H4 (cell line): ENCODE results near the gene RCBTB2. TPM values are rescaled to one million over a fixed set of nuclear protein-coding genes. Genes with fewer than 3 reads are reported as not detected.

Experiments used
- DNase-seq: peaks from one replicate; pipeline ENCODE4 v3.0.0-alpha.2; 2015; ENCODE audit warnings: low spot score
- total RNA-seq: library from RNA; depleted of rRNA; stranded (reverse); fragments of >200 nt; shearing (Covaris generic); gene quantifications from 2 replicates; pipeline ENCODE4 v1.2.3, GENCODE V29; 2014

The RCBTB2 gene
- total RNA-seq, 1 experiment from 2014 or later, result 7.0 TPM

DNA sequence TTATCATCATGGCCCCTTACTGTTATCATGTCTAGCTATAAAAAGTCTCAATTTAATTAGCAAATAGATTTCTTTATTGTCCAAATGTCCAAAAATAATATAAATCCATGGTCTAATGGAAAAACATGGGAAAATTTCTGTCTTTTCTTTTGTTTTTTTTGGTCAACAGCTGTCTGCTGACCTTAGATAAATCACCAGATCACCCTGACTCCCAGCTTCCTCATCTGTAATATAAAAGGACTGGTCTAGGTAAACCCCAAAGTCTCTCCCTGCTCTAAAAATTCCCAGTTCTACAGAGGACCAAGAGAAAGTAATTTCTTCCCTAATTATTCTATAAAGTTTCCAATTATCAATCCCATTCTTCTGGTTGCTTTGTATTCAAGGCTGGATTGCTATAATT, 30.7 kb upstream of the RCBTB2 start:
- no peak for DNase-seq

DNA sequence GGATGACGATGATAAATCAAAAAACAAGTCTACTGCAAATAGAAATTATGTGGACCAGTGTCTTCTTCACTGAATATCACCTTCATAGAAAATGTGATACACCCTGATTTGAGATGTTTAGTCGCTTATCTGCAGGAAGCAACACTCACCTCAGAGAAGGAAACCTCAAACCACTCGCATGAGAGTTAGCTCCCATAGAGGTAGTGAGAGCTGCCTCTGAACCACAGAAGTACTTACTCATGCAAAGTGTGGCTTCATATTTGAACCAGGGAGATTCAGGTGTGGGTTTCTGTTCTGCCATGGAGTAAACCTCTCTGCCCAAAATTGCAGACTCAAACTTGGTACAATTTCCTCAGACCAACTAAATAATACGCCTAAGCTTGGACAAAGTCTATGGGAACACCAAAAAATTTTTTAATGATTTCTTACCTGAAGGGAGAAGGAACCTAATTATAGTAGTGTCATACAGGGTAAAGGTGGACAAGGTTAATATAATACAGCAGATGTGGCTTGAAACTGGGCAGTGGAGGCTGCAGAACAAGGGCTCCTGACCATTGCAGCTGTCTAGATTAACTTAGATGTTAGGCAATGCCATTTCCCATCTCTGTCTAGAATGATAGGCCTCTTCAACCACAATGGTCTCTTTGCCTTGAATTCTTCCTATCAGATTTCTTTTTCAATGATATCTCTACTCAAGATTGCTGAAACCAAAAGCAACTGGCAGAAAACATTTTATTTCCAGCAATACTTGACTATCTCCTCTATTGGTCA, 29.6 kb upstream of the RCBTB2 start:
- peak; percentile 18 for DNase-seq

DNA sequence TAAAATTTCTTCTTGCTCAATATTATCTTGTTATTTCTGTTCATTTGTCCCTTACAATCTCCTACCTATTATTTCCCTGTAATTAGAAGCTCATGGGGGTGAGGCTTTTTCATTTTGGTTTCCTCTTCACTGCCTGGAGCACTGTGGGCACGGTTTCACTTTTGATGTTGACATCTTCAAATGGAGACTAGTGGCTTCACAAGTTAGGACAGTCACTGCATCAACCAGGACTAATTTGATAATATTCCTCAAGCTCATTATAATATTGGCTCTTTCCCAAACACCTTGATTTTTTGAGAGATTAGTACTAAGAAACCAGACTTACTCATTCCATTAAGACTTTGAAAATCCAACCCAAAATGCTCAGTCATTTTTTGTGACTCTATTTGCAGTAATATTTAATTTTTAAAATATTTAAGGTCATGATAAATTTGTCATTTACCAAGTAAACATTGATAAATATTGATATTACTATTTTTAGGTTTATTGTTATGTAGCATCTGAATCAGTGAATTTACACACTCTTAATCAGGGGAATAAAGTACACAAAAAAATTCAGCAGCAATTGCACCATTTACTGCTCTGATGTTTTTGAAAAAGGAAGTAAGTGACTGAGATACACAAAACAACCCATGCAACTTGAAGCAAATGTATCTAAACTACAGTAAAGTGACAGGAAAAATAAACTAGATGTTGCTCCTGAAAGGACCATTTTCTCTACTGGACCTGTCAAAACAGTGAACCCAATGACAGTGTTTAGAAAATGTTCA, 28.8 kb upstream of the RCBTB2 start:
- no peak for DNase-seq

DNA sequence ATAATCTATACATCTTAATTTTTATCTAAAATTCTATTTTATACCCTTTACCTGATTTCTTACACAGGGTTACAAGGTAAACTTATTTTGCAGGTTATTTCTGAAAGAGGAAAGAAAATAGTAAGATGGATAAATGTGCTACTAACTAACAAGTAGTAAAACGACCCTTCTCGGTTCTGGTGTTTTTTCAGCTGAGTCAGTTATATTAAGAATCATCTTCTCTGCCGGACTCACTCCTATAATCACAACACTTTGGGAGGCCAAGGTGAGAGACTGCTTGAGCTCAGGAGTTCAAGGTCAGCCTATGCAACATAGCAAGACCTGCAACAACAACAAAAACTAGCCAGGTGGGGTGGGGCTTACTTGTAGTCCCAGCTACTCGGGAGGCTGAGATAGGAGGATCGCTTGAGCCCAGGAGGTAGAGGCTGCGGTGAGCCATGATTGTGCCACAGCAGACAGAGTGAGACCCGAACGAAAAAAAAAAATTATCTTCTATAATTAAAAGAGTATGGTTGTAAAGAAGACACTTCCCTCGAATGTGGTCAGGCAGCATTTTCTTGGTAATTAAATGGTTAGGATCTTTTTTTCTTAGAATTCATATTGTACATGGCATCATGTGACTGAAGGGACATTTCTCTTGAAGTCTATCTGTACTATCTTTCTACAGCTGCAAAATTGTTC, 27.9 kb upstream of the RCBTB2 start:
- DNase-seq, result no peak

DNA sequence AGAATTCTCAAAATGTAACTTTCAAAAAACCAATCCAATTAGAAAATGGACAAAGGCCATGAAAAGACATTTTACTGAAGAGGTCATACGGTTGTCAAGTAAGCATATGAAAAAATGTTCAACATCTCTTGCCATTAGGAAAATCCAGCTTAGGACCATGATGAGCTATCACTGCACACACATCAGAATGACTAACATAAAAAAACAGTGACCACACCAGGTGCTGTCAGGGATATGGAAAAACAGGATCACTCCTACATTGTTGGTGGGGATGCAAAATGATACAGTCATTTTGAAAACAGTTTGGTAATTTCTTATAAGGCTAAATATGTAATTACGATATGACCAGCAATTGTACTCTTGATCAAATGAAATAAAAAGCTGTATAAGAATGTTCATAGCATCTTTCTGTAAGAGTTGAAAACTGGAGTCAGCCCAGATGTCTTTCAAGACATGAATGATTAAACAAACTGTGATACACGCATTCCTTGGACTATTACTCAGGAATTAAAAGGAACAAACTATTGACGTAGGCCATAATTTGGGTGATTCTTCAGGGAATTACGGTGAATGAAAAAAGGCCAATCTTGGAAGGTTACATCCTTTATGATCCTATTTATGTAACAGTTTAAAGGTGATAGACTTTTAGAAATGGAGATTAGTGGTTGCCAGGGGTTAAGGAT, 26.9 kb upstream of the RCBTB2 start:
- DNase-seq, result no peak

DNA sequence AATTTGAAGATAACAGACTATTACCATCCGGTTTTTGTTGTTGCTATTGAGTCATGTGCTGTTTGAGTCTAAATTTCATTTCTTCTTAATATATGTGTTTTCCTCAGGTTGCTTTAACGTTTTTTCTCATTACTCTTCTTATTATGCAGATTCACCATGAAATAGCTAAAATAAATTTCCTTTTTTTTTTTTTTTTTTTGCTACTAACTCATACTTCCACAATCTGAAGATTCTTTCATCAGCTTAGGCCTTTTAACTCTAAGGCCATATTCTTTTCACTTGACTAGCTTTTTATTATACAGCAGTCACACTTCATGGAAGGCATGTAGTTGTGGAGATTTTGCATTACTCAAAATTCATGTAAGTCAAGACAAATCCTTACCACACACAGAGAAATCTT, 23.9 kb upstream of the RCBTB2 start:
- DNase-seq, result no peak

DNA sequence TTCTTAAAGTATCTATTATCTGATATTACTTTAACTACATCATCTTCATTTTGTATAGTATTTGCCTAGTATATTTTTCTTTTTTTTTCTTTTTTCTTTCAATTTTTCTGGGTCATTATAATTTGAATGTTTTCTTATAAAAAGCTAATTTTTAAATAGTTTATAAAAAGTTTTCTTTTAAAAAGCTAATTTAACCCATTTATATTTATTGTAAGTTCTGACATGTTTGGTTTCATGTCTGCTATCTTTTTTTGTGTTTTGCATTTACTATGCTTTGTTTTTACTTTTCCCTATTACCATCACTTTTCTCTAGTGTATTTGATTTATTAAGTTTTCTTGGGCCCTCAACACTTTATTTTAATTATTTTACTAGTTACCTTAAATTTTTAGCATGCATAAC, 22.6 kb upstream of the RCBTB2 start:
- no peak for DNase-seq

DNA sequence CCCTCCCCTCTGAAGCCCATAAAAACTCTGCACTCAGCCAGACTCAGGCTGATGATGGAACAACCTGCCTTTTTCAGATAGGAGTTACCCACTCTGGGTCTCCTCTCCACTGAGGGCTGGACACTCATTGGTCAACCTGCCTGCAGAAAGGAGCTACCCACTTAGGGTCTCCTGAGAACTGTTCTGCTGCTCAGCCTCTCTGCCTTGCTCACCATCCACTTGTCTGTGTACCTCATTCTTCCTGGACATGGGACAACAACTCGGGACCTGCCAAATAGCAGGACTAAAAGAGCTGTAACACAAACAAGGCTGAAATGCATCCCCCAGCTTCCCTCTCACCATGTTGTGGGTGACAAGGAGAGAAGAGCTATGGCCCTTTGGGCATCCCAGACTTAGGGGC, 18.4 kb upstream of the RCBTB2 start:
- no peak for DNase-seq

DNA sequence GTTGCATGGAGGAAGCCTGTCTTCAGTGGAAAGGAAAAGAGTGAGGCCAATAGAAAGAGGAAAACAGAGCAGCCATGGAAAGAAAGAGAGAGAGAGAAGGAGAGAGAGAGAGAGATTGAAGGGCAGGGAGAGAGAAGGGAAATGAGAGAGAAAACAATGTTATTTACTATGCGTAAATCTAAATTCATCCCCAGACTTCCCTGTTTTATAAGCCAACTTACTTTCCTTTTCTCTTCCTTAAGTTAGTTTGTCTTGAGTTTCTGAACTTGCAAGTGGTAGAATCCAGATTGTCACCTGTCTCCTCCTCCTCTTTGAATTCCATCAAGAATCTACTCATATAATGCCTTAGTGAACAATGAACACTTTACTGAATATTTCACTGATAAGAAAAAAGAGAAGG, 16.8 kb upstream of the RCBTB2 start:
- no peak for DNase-seq

DNA sequence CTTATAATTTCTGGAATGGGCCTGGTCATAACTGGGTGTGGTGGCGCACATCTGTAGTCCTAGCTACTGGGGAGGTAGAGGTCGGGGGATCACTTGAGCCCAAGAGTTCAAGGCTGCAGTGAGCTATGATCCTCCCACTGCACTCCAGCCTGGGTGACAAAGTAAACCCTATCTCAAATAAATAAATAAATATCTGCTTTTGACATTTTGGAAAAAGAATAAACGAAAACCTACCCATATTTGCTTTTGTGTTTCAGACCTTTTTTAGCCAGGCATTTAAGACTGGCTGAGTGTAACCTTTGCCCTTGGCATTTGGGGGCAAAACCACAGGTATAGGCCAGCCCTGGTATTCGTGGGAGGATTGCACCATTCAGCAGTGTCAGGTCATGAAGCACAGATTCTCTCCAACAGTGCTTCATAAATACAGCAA, 14.8 kb upstream of the RCBTB2 start:
- DNase-seq, result no peak

DNA sequence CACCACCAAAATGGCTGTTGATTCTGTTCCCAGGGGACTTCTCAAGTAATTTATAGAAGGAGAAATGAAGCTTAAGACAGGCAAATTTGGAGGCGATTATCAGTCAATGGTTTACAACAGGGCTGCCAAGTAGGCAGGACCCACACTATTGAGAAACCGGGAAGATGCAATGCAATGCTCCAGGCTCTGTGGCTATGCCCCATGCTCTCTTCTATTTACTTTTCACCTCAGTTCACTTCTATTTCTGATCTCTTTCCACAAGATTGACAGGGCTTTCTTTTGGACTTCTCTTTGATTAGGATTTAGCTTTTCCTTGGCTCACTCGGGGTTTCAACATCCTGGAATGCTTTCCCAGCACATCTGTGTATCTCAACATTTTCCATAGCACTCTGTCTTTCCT, 12.7 kb upstream of the RCBTB2 start:
- DNase-seq, result no peak

DNA sequence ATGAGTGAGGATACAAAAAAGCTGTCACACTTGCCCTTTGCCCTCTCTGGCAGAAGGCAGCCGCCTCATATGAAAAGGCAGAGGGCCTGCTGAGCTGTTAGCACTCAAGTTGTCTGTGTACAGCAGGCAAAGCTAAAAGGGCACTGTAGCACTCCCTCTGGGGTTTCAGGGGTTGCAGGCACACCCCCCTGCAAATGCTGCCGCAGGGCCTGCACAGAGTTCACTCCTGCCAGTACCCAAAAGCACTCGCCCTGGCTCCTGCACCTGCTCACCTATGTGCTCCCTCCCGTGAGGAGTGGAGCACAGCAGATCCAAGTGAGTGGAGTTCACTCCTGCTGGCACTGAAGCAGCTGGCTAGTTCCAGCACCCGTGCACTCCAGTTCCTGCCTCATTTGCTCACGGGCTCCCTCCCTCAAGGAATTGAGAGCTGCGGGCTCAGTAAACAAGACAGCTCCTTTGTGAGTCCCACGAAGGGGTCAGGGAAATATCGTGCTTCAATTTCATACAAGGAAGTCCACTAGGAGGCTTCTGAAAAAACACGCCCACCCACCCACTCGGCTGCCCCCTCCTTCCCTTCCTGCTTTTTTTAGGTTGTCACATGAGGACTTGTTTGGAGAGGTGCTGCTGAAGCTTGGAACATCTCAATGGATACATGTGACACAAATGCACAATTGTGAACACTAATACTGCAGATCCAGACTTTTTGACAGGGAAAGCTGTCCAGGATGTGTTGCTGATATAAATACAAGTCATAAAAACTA, 9.9 kb upstream of the RCBTB2 start:
- no peak for DNase-seq

DNA sequence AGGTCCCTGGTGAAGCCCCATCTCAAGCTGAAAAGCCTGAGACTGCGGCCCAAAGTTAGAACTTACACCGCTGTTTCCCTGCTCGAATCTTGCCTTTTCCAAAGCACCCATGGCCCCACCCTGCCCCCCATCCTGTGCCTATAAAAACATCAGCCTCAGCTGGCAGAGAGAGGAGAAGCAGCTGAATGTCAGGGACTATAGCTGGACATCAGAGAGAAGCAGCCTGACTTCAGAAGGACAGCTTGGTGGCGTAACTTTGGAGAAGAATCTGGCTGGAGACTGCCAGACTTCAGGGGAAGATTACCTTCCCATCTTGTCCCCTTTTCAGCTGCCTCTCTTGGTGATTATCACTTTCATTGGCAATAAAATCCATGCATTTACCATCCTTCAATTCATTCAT, 9.3 kb upstream of the RCBTB2 start:
- DNase-seq, result no peak

DNA sequence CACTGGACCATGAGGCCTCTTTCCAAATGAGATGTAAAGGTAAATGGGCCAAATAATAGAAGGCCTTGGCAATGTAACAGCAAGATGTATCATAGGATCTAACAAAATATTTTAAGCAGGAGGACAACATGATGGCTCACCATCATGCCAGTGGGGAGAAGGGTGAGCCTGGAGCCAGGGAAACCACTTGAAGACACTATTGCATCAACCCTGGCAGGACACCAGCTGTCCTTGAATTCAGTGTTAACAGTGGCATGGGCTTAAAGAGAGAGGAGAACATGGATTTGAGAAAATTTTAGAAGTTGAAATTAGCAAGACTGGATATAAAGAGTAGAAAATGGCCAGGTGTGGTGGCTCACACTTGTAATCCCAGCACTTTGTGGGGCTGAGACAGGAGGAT, 6.7 kb upstream of the RCBTB2 start:
- no peak for DNase-seq

DNA sequence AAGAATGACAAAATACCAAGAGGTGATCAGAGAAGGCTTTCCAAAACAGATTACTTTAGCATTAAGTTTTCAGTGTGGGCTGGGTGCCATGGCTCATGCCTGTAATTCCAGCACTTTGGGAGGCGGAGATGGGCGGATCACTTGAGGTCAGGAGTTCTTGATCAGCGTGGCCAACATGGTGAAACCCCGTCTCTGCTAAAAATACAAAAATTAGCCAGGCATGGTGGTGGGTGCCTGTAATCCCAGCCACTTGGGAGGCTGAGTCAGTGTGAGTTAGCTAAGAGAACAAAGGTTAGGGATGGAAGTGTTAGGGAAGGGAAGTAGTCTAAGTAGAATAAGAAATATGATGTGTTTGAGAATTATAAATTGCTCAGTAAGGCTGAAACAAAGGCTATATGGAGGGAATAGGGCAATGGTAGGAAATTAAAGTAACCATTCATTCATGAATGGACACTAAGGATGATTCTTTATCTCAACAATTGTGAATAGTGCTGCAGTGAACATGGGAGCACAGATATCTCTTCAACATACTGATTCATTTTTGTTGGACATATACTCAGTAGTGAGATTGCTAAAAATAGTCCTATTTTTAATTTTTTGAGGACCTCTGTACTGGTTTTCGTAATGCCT, 3.9 kb upstream of the RCBTB2 start:
- DNase-seq, result no peak

DNA sequence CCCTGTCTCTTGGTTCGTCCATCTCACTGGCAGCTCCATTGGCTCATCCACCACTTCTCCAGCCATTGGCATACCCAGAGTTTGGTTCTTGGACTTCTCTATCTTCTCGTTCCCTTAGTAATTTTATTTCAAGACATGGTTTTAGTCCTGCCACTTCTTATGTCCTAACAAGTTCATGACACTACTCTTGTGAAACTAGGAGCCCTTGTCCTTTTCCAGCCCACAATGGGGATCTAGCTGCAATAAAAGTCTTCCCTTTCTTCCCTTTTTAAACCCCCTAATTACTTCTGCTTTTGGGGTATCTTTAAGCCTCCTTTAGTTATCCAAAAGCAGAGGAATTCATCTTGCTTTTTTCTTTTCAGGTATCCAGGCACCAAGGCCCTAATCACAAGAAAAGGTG, 2.9 kb upstream of the RCBTB2 start:
- DNase-seq, result no peak

DNA sequence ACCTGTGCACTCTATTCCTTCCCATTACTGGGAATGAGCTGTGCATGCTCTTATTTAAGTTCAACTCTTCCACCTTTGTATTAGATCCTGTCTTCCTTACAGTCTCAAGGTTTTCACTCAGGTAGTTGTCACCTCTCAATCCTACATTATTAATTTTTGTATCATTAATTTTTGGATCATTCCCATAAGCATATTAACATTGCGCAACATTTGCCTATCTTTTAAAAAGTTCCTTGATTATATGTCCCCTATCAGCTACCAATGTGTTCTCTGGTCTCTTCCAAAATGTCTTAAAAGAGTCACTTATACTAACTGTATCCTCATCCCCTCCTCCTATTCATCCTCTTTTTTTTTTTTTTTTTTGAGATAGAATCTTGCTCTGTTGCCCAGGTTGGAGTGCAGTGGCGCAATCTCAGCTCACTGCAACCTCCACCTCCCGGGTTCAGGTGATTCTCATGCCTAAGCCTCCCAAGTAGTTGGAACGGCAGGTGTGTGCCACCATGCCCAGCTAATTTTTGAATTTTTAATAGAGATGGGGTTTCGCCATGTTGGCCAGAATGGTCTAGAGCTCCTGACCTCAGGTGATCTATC, 2.1 kb upstream of the RCBTB2 start:
- no peak for DNase-seq

DNA sequence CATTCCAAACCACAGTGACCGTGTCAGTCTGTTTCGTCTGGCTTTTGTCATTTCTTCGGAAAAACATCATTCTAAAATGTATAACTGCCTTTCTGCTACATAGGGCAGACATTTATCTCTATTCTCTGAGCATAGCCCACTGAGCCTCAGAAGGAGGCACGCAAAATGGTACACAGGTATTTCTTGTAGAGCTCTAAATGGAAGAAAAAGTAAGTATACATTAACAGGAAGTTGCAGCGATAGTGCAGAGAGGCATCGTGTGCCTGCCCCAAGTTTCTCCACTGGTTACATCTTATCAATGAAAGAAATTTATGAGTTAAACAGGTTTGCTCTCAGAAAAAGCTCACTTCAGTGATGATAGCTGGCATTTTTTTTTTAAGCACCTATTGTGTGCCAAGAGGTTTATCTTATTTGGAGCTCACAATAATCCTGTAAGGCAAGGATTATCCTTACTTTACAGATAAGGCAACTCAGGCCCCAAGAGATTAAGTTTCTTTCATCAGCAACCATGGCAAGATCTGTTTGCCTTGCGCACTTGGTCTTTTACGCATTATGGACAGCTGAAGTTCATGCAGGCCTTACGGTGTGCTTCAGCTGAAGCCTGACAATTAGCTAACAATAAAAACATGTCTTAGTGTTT, 1.2 kb upstream of the RCBTB2 start:
- no peak for DNase-seq

DNA sequence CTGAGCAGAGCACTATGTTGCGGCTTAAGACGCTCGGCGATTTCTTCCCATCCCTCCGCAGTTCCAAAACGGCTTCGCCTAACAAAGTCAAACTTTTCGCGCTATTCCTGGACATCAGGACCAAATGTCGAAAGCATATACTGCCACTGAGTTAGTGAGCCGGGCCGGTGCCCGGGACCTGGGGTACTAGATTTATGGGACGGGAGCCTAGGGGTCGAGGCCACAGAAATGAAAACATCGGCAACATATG, 699 bp downstream of the RCBTB2 start:
- no peak for DNase-seq
